ENCODE results near the gene TRPM8. TPM values are rescaled to one million over a fixed set of nuclear protein-coding genes. Genes with fewer than 3 reads are reported as not detected.

The TRPM8 gene
- total and polyA plus RNA-seq, 2 experiments from 2014 or later, result 0.11 to 0.14 TPM

DNA sequence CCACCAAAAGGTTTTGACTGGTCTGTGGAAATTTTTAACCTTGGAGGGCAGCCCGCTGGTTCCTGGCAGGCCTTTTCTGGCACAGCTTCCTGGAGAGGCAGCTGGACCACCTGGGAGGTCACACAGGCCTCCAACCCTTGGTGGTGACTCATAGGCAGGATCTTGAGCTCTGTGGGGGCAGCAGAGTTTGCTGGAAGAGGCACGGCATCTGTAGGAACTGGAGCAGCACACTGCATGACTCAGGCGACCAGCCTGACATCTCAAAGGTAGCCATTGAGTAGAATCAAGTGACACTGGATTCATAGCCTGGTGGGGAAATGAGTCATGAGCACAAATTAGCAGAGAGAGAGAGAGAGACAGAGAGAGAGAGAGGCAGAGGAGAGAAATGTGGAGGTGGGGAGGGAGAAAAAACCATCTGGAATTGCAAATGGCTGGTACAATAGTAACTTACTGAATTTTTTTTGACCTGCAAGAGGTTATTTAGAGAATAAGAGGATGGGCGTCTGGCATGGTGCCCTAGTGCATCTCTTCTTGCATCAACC, 57.4 kb downstream of the TRPM8 start (continued):
- TF ChIP-seq, protein P1, sequence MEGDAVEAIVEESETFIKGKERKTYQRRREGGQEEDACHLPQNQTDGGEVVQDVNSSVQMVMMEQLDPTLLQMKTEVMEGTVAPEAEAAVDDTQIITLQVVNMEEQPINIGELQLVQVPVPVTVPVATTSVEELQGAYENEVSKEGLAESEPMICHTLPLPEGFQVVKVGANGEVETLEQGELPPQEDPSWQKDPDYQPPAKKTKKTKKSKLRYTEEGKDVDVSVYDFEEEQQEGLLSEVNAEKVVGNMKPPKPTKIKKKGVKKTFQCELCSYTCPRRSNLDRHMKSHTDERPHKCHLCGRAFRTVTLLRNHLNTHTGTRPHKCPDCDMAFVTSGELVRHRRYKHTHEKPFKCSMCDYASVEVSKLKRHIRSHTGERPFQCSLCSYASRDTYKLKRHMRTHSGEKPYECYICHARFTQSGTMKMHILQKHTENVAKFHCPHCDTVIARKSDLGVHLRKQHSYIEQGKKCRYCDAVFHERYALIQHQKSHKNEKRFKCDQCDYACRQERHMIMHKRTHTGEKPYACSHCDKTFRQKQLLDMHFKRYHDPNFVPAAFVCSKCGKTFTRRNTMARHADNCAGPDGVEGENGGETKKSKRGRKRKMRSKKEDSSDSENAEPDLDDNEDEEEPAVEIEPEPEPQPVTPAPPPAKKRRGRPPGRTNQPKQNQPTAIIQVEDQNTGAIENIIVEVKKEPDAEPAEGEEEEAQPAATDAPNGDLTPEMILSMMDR (conservative IDR thresholded peaks at IDR 0.05; ENCODE audit: low read depth in 2 of 2), result no peak
- TF ChIP-seq STAT1 (IDR thresholded peaks at IDR 0.05; ENCODE audit: unreplicated experiment), result no peak

DNA sequence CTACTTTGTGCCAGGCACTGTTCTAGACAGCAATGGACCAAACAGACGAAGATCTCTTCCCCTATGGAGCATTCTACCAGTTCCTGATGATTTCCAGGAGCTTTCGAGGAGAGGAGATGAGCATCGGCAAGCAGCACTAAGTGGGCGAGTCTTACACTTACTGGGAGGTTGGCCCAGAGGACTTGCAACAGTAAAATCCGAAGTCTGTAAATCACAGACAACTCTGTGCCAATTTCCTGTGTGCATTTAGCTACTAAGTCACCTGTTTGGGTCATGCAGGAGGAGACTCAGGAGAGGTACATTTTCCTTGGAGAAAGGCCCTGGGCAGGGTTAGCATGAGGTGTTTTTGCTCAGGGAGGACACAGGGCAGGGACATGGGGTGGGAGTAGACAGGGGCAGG, 58.9 kb downstream of the TRPM8 start:
- no peak overlapping the region for H3K4me3 Mint-ChIP-seq
- no peaks in the 10 kb centered on the region for H4K20me1 ChIP-seq (replicated peaks; ENCODE audit: insufficient read depth)
- H2AFZ ChIP-seq, result no peak overlapping the region
- peaks cover 1% of the 10 kb centered on the region for H3K27me3 Mint-ChIP-seq (ENCODE audit: insufficient read depth, low read depth, poor library complexity)
- no peaks in the 10 kb centered on the region for H3K36me3 ChIP-seq (ENCODE audit: insufficient read depth)
- H3K9me3 Mint-ChIP-seq, result peaks cover 10% of the 10 kb centered on the region
- no peaks in the 10 kb centered on the region for H3K79me2 ChIP-seq (replicated peaks; ENCODE audit: insufficient read depth)
- H3K4me3 ChIP-seq, result no peak overlapping the region
- H3K4me1 Mint-ChIP-seq, result peaks cover 16% of the 10 kb centered on the region
- peaks cover 10% of the 10 kb centered on the region; the same call in 1 of the 3 replicates for H3K36me3 Mint-ChIP-seq (ENCODE audit: low read depth)
- TF ChIP-seq STAT1 (IDR thresholded peaks at IDR 0.05; ENCODE audit: unreplicated experiment) (no peak), NANOG (IDR thresholded peaks at IDR 0.05; ENCODE audit: borderline replicate concordance) (no peak), ZNF331 (CRISPR knock-in tag; IDR thresholded peaks at IDR 0.05; ENCODE audit: low read depth) (no peak), JUNB (IDR thresholded peaks at IDR 0.05; ENCODE audit: unreplicated experiment) (no peak), EZH2 (IDR thresholded peaks at IDR 0.05; ENCODE audit: low read depth, unreplicated experiment) (no peak), POLR2AphosphoS5 (IDR thresholded peaks at IDR 0.05; ENCODE audit: low read depth) (no peak), CREB1 (CRISPR knock-in tag; IDR thresholded peaks at IDR 0.05; ENCODE audit: low read depth) (no peak)
- TF ChIP-seq, protein P2, sequence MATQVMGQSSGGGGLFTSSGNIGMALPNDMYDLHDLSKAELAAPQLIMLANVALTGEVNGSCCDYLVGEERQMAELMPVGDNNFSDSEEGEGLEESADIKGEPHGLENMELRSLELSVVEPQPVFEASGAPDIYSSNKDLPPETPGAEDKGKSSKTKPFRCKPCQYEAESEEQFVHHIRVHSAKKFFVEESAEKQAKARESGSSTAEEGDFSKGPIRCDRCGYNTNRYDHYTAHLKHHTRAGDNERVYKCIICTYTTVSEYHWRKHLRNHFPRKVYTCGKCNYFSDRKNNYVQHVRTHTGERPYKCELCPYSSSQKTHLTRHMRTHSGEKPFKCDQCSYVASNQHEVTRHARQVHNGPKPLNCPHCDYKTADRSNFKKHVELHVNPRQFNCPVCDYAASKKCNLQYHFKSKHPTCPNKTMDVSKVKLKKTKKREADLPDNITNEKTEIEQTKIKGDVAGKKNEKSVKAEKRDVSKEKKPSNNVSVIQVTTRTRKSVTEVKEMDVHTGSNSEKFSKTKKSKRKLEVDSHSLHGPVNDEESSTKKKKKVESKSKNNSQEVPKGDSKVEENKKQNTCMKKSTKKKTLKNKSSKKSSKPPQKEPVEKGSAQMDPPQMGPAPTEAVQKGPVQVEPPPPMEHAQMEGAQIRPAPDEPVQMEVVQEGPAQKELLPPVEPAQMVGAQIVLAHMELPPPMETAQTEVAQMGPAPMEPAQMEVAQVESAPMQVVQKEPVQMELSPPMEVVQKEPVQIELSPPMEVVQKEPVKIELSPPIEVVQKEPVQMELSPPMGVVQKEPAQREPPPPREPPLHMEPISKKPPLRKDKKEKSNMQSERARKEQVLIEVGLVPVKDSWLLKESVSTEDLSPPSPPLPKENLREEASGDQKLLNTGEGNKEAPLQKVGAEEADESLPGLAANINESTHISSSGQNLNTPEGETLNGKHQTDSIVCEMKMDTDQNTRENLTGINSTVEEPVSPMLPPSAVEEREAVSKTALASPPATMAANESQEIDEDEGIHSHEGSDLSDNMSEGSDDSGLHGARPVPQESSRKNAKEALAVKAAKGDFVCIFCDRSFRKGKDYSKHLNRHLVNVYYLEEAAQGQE (IDR thresholded peaks at IDR 0.05; ENCODE audit: unreplicated experiment), result no peak
- TF ChIP-seq, protein P3, sequence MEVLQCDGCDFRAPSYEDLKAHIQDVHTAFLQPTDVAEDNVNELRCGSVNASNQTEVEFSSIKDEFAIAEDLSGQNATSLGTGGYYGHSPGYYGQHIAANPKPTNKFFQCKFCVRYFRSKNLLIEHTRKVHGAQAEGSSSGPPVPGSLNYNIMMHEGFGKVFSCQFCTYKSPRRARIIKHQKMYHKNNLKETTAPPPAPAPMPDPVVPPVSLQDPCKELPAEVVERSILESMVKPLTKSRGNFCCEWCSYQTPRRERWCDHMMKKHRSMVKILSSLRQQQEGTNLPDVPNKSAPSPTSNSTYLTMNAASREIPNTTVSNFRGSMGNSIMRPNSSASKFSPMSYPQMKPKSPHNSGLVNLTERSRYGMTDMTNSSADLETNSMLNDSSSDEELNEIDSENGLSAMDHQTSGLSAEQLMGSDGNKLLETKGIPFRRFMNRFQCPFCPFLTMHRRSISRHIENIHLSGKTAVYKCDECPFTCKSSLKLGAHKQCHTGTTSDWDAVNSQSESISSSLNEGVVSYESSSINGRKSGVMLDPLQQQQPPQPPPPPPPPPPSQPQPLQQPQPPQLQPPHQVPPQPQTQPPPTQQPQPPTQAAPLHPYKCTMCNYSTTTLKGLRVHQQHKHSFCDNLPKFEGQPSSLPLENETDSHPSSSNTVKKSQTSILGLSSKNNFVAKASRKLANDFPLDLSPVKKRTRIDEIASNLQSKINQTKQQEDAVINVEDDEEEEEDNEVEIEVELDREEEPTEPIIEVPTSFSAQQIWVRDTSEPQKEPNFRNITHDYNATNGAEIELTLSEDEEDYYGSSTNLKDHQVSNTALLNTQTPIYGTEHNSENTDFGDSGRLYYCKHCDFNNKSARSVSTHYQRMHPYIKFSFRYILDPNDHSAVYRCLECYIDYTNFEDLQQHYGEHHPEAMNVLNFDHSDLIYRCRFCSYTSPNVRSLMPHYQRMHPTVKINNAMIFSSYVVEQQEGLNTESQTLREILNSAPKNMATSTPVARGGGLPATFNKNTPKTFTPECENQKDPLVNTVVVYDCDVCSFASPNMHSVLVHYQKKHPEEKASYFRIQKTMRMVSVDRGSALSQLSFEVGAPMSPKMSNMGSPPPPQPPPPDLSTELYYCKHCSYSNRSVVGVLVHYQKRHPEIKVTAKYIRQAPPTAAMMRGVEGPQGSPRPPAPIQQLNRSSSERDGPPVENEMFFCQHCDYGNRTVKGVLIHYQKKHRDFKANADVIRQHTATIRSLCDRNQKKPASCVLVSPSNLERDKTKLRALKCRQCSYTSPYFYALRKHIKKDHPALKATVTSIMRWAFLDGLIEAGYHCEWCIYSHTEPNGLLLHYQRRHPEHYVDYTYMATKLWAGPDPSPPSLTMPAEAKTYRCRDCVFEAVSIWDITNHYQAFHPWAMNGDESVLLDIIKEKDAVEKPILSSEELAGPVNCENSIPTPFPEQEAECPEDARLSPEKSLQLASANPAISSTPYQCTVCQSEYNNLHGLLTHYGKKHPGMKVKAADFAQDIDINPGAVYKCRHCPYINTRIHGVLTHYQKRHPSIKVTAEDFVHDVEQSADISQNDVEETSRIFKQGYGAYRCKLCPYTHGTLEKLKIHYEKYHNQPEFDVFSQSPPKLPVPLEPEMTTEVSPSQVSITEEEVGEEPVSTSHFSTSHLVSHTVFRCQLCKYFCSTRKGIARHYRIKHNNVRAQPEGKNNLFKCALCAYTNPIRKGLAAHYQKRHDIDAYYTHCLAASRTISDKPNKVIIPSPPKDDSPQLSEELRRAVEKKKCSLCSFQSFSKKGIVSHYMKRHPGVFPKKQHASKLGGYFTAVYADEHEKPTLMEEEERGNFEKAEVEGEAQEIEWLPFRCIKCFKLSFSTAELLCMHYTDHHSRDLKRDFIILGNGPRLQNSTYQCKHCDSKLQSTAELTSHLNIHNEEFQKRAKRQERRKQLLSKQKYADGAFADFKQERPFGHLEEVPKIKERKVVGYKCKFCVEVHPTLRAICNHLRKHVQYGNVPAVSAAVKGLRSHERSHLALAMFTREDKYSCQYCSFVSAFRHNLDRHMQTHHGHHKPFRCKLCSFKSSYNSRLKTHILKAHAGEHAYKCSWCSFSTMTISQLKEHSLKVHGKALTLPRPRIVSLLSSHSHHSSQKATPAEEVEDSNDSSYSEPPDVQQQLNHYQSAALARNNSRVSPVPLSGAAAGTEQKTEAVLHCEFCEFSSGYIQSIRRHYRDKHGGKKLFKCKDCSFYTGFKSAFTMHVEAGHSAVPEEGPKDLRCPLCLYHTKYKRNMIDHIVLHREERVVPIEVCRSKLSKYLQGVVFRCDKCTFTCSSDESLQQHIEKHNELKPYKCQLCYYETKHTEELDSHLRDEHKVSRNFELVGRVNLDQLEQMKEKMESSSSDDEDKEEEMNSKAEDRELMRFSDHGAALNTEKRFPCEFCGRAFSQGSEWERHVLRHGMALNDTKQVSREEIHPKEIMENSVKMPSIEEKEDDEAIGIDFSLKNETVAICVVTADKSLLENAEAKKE (CRISPR knock-in tag; IDR thresholded peaks at IDR 0.05), result no peak
- TF ChIP-seq, protein P1 (conservative IDR thresholded peaks at IDR 0.05; ENCODE audit: low read depth in 2 of 2), result no peak
- no peak overlapping the region for H3K27ac ChIP-seq (ENCODE audit: low read depth)
- H3K9me2 ChIP-seq (ENCODE audit: insufficient read depth), result no peaks in the 10 kb centered on the region
- no peak overlapping the region for H3K4me2 ChIP-seq
- DNase-seq (ENCODE audit: low spot score), result no peak
- no peak for ATAC-seq
- no peaks in the 10 kb centered on the region for H3F3A ChIP-seq (replicated peaks; ENCODE audit: low read depth)
- no peak overlapping the region for H3K27ac Mint-ChIP-seq
- no peaks in the 10 kb centered on the region for H3K27me3 ChIP-seq (ENCODE audit: insufficient read depth)
- peaks cover 7% of the 10 kb centered on the region; the same call in 1 of the 2 replicates for H3K4me1 ChIP-seq (ENCODE audit: insufficient read depth)

All from GM23338 (cell line).